Measurements from ENCODE around the gene ADCYAP1.

ADCYAP1 gene

GRCh38 chr18:908758-909724 is 4.4 kb downstream of the ADCYAP1 start:
- DNase-seq (ENCODE audit: low read depth, low spot score) = peak; percentile 34

- peak; percentile 10 for DNase-seq (ENCODE audit: low read depth, low spot score)
Measured at GRCh38 chr18:910247-910646, 5.6 kb downstream of the ADCYAP1 start.

- DNase-seq (ENCODE audit: low read depth, low spot score) = no peak
Measured at GRCh38 chr18:911025-911424, 6.4 kb downstream of the ADCYAP1 start.

- DNase-seq (ENCODE audit: low read depth, low spot score) = no peak
Measured at GRCh38 chr18:911486-911885, 6.8 kb downstream of the ADCYAP1 start.

GRCh38 chr18:916562-916961 is 11.9 kb downstream of the ADCYAP1 start:
- DNase-seq (ENCODE audit: low read depth, low spot score) = no peak

- DNase-seq (ENCODE audit: low read depth, low spot score) = no peak
Measured at GRCh38 chr18:919078-919477, 14.4 kb downstream of the ADCYAP1 start.

GRCh38 chr18:923144-923866 is 18.6 kb downstream of the ADCYAP1 start:
- DNase-seq (ENCODE audit: low read depth, low spot score) = no peak

- DNase-seq (ENCODE audit: low read depth, low spot score) = no peak
Measured at GRCh38 chr18:924987-925386, 20.3 kb downstream of the ADCYAP1 start.

- DNase-seq (ENCODE audit: low read depth, low spot score) = no peak
Measured at GRCh38 chr18:926946-927345, 22.3 kb downstream of the ADCYAP1 start.

- DNase-seq (ENCODE audit: low read depth, low spot score) = no peak
Measured at GRCh38 chr18:933082-933481, 28.4 kb downstream of the ADCYAP1 start.

GRCh38 chr18:934518-935133 is 30.0 kb downstream of the ADCYAP1 start:
- no peak for DNase-seq (ENCODE audit: low read depth, low spot score)

GRCh38 chr18:936941-937340 is 32.3 kb downstream of the ADCYAP1 start:
- DNase-seq (ENCODE audit: low read depth, low spot score) = no peak

GRCh38 chr18:939166-939565 is 34.5 kb downstream of the ADCYAP1 start:
- DNase-seq (ENCODE audit: low read depth, low spot score) = peak; percentile 15

- no peak for DNase-seq (ENCODE audit: low read depth, low spot score)
Measured at GRCh38 chr18:939958-940357, 35.3 kb downstream of the ADCYAP1 start.

- no peak for DNase-seq (ENCODE audit: low read depth, low spot score)
Measured at GRCh38 chr18:941331-941730, 36.7 kb downstream of the ADCYAP1 start.

- DNase-seq (ENCODE audit: low read depth, low spot score) = no peak
Measured at GRCh38 chr18:944440-944839, 39.8 kb downstream of the ADCYAP1 start.

GRCh38 chr18:949724-950631 is 45.3 kb downstream of the ADCYAP1 start:
- DNase-seq (ENCODE audit: low read depth, low spot score) = no peak

GRCh38 chr18:950882-951495 is 46.3 kb downstream of the ADCYAP1 start:
- DNase-seq (ENCODE audit: low read depth, low spot score) = no peak

GRCh38 chr18:955384-956066 is 50.9 kb downstream of the ADCYAP1 start:
- DNase-seq (ENCODE audit: low read depth, low spot score) = no peak

- no peak for DNase-seq (ENCODE audit: low read depth, low spot score)
Measured at GRCh38 chr18:957829-958228, 53.2 kb downstream of the ADCYAP1 start.
